ENCODE data around the gene SLMAP. TPM values are rescaled to one million over a fixed set of nuclear protein-coding genes. Genes with fewer than 3 reads are reported as not detected.

SLMAP gene
- total and polyA plus RNA-seq, 2 of the 13 experiments (the other 11 are each of a cell fraction or from before 2014, with no cell fraction given) = 24.0 to 48.3 TPM

DNA sequence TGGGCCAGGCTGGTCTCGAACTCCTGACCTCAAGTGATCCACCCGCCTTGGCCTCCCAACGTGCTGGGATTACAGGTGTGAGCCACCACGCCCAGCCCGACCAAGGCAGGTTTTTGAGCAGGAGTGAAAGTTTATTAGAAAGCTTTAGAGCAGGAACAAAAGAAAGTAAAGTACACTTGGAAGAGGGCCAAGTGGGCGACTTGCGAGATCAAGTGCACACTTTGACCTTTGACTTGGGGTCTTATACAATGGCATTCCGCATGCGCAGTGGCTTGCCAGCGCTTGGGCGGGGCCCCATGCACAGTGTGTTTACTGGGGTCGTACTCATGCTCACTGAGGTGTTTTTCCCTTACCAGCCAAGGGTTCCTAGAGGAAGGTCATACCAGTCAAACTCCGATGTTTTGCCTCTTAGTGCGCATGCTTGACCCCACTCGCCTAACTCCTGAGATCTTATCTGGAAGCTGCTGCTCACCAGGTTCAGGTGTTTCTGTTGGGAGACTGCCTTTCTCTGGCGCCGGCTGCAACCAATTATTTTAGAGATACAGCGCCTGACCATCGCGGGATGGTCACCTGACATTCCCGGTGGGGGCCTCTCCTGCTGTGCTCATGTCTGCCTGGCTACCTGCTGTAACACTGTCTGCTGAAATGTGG lies 205.2 kb downstream of the SLMAP start (continued):
- TF ChIP-seq, protein P1, sequence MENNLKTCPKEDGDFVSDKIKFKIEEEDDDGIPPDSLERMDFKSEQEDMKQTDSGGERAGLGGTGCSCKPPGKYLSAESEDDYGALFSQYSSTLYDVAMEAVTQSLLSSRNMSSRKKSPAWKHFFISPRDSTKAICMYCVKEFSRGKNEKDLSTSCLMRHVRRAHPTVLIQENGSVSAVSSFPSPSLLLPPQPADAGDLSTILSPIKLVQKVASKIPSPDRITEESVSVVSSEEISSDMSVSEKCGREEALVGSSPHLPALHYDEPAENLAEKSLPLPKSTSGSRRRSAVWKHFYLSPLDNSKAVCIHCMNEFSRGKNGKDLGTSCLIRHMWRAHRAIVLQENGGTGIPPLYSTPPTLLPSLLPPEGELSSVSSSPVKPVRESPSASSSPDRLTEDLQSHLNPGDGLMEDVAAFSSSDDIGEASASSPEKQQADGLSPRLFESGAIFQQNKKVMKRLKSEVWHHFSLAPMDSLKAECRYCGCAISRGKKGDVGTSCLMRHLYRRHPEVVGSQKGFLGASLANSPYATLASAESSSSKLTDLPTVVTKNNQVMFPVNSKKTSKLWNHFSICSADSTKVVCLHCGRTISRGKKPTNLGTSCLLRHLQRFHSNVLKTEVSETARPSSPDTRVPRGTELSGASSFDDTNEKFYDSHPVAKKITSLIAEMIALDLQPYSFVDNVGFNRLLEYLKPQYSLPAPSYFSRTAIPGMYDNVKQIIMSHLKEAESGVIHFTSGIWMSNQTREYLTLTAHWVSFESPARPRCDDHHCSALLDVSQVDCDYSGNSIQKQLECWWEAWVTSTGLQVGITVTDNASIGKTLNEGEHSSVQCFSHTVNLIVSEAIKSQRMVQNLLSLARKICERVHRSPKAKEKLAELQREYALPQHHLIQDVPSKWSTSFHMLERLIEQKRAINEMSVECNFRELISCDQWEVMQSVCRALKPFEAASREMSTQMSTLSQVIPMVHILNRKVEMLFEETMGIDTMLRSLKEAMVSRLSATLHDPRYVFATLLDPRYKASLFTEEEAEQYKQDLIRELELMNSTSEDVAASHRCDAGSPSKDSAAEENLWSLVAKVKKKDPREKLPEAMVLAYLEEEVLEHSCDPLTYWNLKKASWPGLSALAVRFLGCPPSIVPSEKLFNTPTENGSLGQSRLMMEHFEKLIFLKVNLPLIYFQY (CRISPR knock-in tag; IDR thresholded peaks at IDR 0.05; ENCODE audit: borderline replicate concordance) = peak; percentile 48; the same call in 1 of the 2 replicates
- TF ChIP-seq ZNF430 (CRISPR knock-in tag; IDR thresholded peaks at IDR 0.05) (peak; percentile 89), EZH2 (conservative IDR thresholded peaks at IDR 0.05; ENCODE audit: low read depth, low read length) (no peak), MED1 (CRISPR knock-in tag; IDR thresholded peaks at IDR 0.05) (peak; percentile 94), SRSF4 (IDR thresholded peaks at IDR 0.05; ENCODE audit: low read depth, low read length, poor library complexity, severe bottlenecking) (no peak), GATAD1 (CRISPR knock-in tag; IDR thresholded peaks at IDR 0.05) (no peak), ZNF7 (CRISPR knock-in tag; IDR thresholded peaks at IDR 0.05) (no peak), ZNF766 (CRISPR knock-in tag; IDR thresholded peaks at IDR 0.05; ENCODE audit: borderline replicate concordance) (peak; percentile 64; the same call in 1 of the 2 replicates), SNAPC2 (CRISPR knock-in tag; IDR thresholded peaks at IDR 0.05) (0 out of 2 replicates have a peak, but pooled peaks have one; percentile 31), ZNF160 (CRISPR knock-in tag; IDR thresholded peaks at IDR 0.05) (peak; percentile 100), FOSL2 (CRISPR knock-in tag; IDR thresholded peaks at IDR 0.05) (peak; percentile 74), BRD4 (CRISPR knock-in tag; IDR thresholded peaks at IDR 0.05) (no peak), SP1 (IDR thresholded peaks at IDR 0.05) (no peak), SP1 (CRISPR knock-in tag; IDR thresholded peaks at IDR 0.05) (peak; percentile 38; the same call in 1 of the 2 replicates), DMAP1 (CRISPR knock-in tag; IDR thresholded peaks at IDR 0.05) (peak; percentile 68; the same call in 1 of the 2 replicates), ZNF839 (CRISPR knock-in tag; IDR thresholded peaks at IDR 0.05; ENCODE audit: borderline replicate concordance) (peak; percentile 38; the same call in 1 of the 2 replicates), ZNF124 (CRISPR knock-in tag; IDR thresholded peaks at IDR 0.05) (peak; percentile 25; the same call in 1 of the 2 replicates), RXRB (CRISPR knock-in tag; IDR thresholded peaks at IDR 0.05; ENCODE audit: borderline replicate concordance) (peak; percentile 96), HHEX (CRISPR knock-in tag; IDR thresholded peaks at IDR 0.05) (no peak)
- TF ChIP-seq, protein P2, sequence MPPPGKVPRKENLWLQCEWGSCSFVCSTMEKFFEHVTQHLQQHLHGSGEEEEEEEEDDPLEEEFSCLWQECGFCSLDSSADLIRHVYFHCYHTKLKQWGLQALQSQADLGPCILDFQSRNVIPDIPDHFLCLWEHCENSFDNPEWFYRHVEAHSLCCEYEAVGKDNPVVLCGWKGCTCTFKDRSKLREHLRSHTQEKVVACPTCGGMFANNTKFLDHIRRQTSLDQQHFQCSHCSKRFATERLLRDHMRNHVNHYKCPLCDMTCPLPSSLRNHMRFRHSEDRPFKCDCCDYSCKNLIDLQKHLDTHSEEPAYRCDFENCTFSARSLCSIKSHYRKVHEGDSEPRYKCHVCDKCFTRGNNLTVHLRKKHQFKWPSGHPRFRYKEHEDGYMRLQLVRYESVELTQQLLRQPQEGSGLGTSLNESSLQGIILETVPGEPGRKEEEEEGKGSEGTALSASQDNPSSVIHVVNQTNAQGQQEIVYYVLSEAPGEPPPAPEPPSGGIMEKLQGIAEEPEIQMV (CRISPR knock-in tag; IDR thresholded peaks at IDR 0.05; ENCODE audit: low read depth) = peak; percentile 60; the same call in 1 of the 2 replicates
- TF ChIP-seq, protein P3, sequence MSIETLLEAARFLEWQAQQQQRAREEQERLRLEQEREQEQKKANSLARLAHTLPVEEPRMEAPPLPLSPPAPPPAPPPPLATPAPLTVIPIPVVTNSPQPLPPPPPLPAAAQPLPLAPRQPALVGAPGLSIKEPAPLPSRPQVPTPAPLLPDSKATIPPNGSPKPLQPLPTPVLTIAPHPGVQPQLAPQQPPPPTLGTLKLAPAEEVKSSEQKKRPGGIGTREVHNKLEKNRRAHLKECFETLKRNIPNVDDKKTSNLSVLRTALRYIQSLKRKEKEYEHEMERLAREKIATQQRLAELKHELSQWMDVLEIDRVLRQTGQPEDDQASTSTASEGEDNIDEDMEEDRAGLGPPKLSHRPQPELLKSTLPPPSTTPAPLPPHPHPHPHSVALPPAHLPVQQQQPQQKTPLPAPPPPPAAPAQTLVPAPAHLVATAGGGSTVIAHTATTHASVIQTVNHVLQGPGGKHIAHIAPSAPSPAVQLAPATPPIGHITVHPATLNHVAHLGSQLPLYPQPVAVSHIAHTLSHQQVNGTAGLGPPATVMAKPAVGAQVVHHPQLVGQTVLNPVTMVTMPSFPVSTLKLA (IDR thresholded peaks at IDR 0.05) = peak; percentile 41
- TF ChIP-seq, protein P4, sequence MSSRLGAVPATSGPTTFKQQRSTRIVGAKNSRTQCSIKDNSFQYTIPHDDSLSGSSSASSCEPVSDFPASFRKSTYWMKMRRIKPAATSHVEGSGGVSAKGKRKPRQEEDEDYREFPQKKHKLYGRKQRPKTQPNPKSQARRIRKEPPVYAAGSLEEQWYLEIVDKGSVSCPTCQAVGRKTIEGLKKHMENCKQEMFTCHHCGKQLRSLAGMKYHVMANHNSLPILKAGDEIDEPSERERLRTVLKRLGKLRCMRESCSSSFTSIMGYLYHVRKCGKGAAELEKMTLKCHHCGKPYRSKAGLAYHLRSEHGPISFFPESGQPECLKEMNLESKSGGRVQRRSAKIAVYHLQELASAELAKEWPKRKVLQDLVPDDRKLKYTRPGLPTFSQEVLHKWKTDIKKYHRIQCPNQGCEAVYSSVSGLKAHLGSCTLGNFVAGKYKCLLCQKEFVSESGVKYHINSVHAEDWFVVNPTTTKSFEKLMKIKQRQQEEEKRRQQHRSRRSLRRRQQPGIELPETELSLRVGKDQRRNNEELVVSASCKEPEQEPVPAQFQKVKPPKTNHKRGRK (CRISPR knock-in tag; IDR thresholded peaks at IDR 0.05) = 0 out of 2 replicates have a peak, but pooled peaks have one; percentile 57
